CD4-positive, alpha-beta T cell (primary cell): ENCODE data around the gene PXDN. TPM values are rescaled to one million over a fixed set of nuclear protein-coding genes. Genes with fewer than 3 reads are reported as not detected.

Source experiments
- ATAC-seq: fragments of 200-7000 bp; cut with Tn5 transposase; one replicate; pipeline ENCODE4 v1.10.0; 2022; ENCODE audit warnings: mild to moderate bottlenecking; ENCODE audit not compliant: poor library complexity
- CTCF ChIA-PET: fragments of 350-600 bp; sonication (Branson Sonifier 250); formaldehyde crosslinking; loops from one replicate; lab custom pipeline; 2021; ENCODE audit warnings: antibody characterized with exemption, inconsistent platforms; lab: Charles Lee
- POLR2A ChIA-PET: fragments of 350-600 bp; sonication (Branson Sonifier 250); formaldehyde crosslinking; loops from one replicate; lab custom pipeline; 2021; ENCODE audit warnings: antibody characterized with exemption, inconsistent platforms; lab: Charles Lee
- DNase-seq, 14 experiments: peaks; one replicate each; pipeline ENCODE4 v3.0.0-alpha.2; 2013 to 2020; ENCODE audit warnings: mixed read lengths in 2 of 14
- H3K27ac ChIP-seq, 2 donors: one replicate each; pipeline versions ENCODE4 v1.5.1 to v1.7.0; 2013; ENCODE audit warnings: low read length in 2 of 2, low read depth in 1 of 2, mild to moderate bottlenecking in 1 of 2
- H3K27me3 ChIP-seq, 2 experiments: 1 replicate in 1 of 2; 2 replicates in 1 of 2; pipeline versions ENCODE4 v1.6.1 to v1.7.0; 2013; ENCODE audit warnings: low read length in 2 of 2, control low read depth in 1 of 2, mild to moderate bottlenecking in 1 of 2, moderate library complexity in 1 of 2; ENCODE audit not compliant: insufficient read depth in 2 of 2, control insufficient read depth in 1 of 2
- H3K36me3 ChIP-seq: one replicate; pipeline ENCODE4 v1.6.1; 2013; ENCODE audit warnings: low read length, control low read depth; ENCODE audit not compliant: insufficient read depth
- H3K4me1 ChIP-seq: one replicate; pipeline ENCODE4 v1.6.1; 2013; ENCODE audit warnings: low read length, control low read depth; ENCODE audit not compliant: insufficient read depth
- H3K4me3 ChIP-seq: one replicate; pipeline ENCODE4 v1.5.1; 2013; ENCODE audit warnings: mild to moderate bottlenecking, low read length, moderate library complexity
- H3K9me3 ChIP-seq, 2 experiments: 1 replicate in 1 of 2; 2 replicates in 1 of 2; pipeline versions ENCODE4 v1.6.1 to v1.7.0; 2013; ENCODE audit warnings: low read length in 2 of 2, mild to moderate bottlenecking in 2 of 2, control low read depth in 1 of 2, moderate library complexity in 1 of 2; ENCODE audit not compliant: control insufficient read depth in 1 of 2, insufficient read depth in 1 of 2
- H3K27ac Mint-ChIP-seq: one replicate; pipeline ENCODE4 v1.8.0; 2020; ENCODE audit warnings: mixed read lengths
- H3K27me3 Mint-ChIP-seq: one replicate; pipeline ENCODE4 v1.8.0; 2021; ENCODE audit warnings: mixed read lengths
- H3K36me3 Mint-ChIP-seq: one replicate; pipeline ENCODE4 v1.8.0; 2021; ENCODE audit warnings: low read depth, mixed read lengths
- H3K4me1 Mint-ChIP-seq: one replicate; pipeline ENCODE4 v1.8.0; 2021; ENCODE audit warnings: low read depth, mixed read lengths
- H3K4me3 Mint-ChIP-seq: one replicate; pipeline ENCODE4 v1.8.0; 2020; ENCODE audit warnings: mild to moderate bottlenecking, mixed read lengths
- H3K9me3 Mint-ChIP-seq: one replicate; pipeline ENCODE4 v1.8.0; 2020; ENCODE audit warnings: mixed read lengths
- intact Hi-C, 2 experiments: fragments of 100-400 bp; cut with DNase I in 1 of 2; cut with micrococcal nuclease in 1 of 2; formaldehyde crosslinking; loops; one replicate each; pipeline versions ENCODE4 v1.15.1 to v1.9.0; 2023 to 2025; cut with DNase I, micrococcal nuclease
- total RNA-seq, 174 experiments: library from RNA in 2 of 174; stranded (reverse) in 2 of 174; gene quantifications; one replicate each; pipeline ENCODE4 v1.2.3 and lab custom pipeline; 2021 to 2026
- TF ChIP-seq, protein P1 (sequence below): fragments of 200-600 bp; IDR thresholded peaks from one replicate; pipeline ENCODE4 v1.8.0; 2022; ENCODE audit warnings: antibody characterized with exemption, mild to moderate bottlenecking

The PXDN gene
- total RNA-seq, 2 experiments from 2014 or later = 0.47 to 0.84 TPM

DNA sequence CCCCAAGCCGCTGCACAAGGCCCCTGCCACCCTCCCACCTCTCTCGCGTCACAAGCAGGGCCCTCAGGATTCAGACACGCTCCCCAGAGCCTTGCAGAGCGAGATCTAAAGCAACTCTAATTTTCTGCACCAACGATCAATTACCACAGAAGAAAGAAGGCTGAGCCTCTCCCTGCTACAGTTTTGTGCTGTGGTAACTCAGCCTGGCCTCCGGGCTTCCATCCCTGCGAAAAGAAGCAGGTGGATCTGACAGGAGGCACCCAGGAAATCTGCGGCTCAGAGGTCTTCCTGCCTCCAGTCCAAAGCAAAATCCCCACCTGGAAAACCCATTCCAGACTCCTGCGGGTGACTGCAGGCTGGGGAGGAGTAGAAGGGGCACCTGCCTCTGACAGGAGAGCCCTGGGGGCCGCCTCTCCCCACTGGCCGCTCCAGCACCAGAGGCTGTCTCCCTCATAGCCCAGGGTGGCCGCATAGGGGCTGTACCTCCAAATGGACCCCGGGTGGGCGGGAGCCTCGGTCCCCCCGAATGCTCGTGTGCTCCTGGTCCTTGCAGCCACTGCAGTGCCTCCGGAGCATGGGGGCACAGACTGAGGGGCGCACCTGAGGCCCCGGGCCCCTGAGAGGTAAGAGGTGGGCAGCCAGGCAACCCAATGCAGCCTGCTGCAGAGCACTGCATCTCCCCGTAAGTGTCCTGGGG is 31.0 kb downstream of the PXDN start:
- no peak for DNase-seq

DNA sequence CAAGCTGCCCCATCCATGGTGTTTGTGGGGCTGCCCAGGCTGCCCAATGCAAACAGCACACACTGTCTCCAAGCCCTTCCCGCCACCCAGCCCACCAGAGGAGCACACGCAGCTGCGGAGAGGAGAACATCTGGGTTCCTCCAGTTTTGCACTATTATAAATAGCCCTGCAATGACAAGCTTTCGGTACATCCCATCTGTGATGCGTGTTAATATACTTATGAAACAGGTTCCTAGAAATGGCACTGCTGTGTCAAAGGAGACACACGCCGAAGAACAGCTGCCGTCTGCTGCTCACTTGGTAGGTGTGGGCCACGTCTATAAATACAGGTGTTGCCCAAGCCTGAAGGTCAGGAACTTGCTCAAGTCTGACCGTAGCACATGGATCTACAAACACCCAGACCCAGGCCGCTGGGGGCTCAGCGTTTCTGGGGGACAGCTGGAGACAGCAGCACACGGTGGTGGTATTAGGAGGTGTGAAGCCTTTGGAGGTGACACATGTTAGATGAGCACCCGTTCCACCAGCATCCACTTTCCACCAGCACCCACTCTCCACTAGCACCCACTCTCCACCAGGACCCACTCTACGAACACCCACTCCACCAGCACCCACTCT is 34.3 kb downstream of the PXDN start:
- no peaks in the 10 kb centered on the region for H3K36me3 Mint-ChIP-seq
- TF ChIP-seq, protein P1, sequence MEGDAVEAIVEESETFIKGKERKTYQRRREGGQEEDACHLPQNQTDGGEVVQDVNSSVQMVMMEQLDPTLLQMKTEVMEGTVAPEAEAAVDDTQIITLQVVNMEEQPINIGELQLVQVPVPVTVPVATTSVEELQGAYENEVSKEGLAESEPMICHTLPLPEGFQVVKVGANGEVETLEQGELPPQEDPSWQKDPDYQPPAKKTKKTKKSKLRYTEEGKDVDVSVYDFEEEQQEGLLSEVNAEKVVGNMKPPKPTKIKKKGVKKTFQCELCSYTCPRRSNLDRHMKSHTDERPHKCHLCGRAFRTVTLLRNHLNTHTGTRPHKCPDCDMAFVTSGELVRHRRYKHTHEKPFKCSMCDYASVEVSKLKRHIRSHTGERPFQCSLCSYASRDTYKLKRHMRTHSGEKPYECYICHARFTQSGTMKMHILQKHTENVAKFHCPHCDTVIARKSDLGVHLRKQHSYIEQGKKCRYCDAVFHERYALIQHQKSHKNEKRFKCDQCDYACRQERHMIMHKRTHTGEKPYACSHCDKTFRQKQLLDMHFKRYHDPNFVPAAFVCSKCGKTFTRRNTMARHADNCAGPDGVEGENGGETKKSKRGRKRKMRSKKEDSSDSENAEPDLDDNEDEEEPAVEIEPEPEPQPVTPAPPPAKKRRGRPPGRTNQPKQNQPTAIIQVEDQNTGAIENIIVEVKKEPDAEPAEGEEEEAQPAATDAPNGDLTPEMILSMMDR = no peak
- Histone ChIP-seq H3K4me3 (no peak overlapping the region), H3K4me1 (no peaks in the 10 kb centered on the region), H3K9me3 (peaks cover 0 to 10% of the 10 kb centered on the region in 2 experiments), H3K27ac (no peak overlapping the region), H3K27me3 (peaks cover 0 to 6% of the 10 kb centered on the region in 2 experiments), H3K36me3 (no peaks in the 10 kb centered on the region)
- no peaks in the 10 kb centered on the region for H3K4me1 Mint-ChIP-seq
- DNase-seq (no peak), ATAC-seq (no peak)
- no peak overlapping the region for H3K4me3 Mint-ChIP-seq
- H3K27ac Mint-ChIP-seq = no peak overlapping the region
- peaks cover 8% of the 10 kb centered on the region for H3K27me3 Mint-ChIP-seq
- no peaks in the 10 kb centered on the region for H3K9me3 Mint-ChIP-seq
- ChIA-PET POLR2A (no interaction called here), CTCF (no interaction called here)
- intact Hi-C loops = no loop called here

More for the DNA sequence above, 31.0 kb downstream of the PXDN start:
- intact Hi-C loops = no loop called here
- Histone ChIP-seq H3K27ac (no peak overlapping the region), H3K9me3 (peaks cover 0 to 15% of the 10 kb centered on the region in 2 experiments), H3K4me3 (no peak overlapping the region), H3K27me3 (peaks cover 2 to 7% of the 10 kb centered on the region in 2 experiments), H3K36me3 (no peaks in the 10 kb centered on the region), H3K4me1 (no peaks in the 10 kb centered on the region)
- TF ChIP-seq, protein P1 = no peak
- peaks cover 4% of the 10 kb centered on the region for H3K27me3 Mint-ChIP-seq
- H3K36me3 Mint-ChIP-seq = no peaks in the 10 kb centered on the region
- ChIA-PET POLR2A (no interaction called here), CTCF (no interaction called here)
- ATAC-seq = no peak
- H3K4me1 Mint-ChIP-seq = no peaks in the 10 kb centered on the region
- H3K27ac Mint-ChIP-seq = no peak overlapping the region
- H3K9me3 Mint-ChIP-seq = peaks cover 5% of the 10 kb centered on the region
- H3K4me3 Mint-ChIP-seq = no peak overlapping the region

DNA sequence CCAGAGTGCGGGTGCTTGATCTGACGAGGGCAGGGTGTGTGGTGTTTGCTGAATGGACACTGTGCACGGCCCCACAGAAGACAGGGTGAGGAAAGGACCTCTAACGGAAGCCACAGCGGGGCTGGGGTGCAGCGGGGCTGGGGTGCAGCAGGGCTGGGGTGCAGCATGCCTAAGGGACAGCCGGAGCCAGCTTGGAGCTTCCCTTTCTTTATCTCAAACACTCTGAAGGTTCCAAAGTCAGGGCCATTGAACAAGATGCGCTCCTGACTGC is 35.0 kb downstream of the PXDN start:
- ChIA-PET CTCF (no interaction called here), POLR2A (no interaction called here)
- intact Hi-C loops = no loop called here
- ATAC-seq (no peak), DNase-seq (no peak)
- Histone ChIP-seq H3K36me3 (no peaks in the 10 kb centered on the region), H3K9me3 (peaks cover 0 to 12% of the 10 kb centered on the region in 2 experiments), H3K4me3 (no peak overlapping the region), H3K4me1 (no peaks in the 10 kb centered on the region), H3K27me3 (no peaks in the 10 kb centered on the region), H3K27ac (no peak overlapping the region)
- peaks cover 8% of the 10 kb centered on the region for H3K27me3 Mint-ChIP-seq
- no peaks in the 10 kb centered on the region for H3K4me1 Mint-ChIP-seq
- TF ChIP-seq, protein P1 = no peak
- H3K4me3 Mint-ChIP-seq = no peak overlapping the region
- no peaks in the 10 kb centered on the region for H3K9me3 Mint-ChIP-seq
- H3K36me3 Mint-ChIP-seq = no peaks in the 10 kb centered on the region
- H3K27ac Mint-ChIP-seq = no peak overlapping the region
